ENCODE measurements around the gene KIF5C.
"Not testable (repeated sequence)": the region's sequence is repeated elsewhere in the genome, so short reads cannot be mapped to it uniquely, and the experiment has no call there.

Gene KIF5C

GRCh38 chr2:148959745-148960144 lies 84.7 kb downstream of the KIF5C start:
- DNase-seq (ENCODE audit: low read depth in 2 of 2, low spot score in 1 of 2), result no peak

- DNase-seq (ENCODE audit: low read depth in 2 of 2, low spot score in 1 of 2), result no peak
These were observed 85.5 kb downstream of the KIF5C start for GRCh38 chr2:148960483-148960882.

DNA sequence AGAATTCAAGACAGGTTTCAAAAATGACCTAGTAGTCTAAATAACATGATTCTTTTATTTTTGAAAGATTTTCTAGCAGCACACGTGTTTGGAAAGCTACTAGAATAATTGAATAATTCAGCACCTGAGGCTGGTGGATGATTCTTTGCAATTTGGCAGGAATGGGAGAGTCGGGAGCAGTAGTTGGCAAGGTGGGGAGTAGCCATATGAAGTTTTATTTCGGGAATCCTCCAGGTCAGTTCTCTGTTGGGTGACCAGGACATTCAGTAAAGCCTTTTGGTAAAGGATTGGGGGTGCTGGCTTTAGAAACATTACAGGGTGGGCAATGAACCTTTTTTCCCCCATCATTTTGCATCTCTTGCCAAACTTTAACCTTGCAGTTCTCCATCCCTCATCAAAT lies 88.4 kb downstream of the KIF5C start:
- DNase-seq (ENCODE audit: low read depth in 2 of 2, low spot score in 1 of 2), result no peak

GRCh38 chr2:148965623-148966437 lies 90.8 kb downstream of the KIF5C start:
- no peak for DNase-seq (ENCODE audit: low read depth in 2 of 2, low spot score in 1 of 2)

GRCh38 chr2:148966438-148966758 lies 91.4 kb downstream of the KIF5C start:
- DNase-seq (ENCODE audit: low read depth in 2 of 2, low spot score in 1 of 2), result no peak

DNA sequence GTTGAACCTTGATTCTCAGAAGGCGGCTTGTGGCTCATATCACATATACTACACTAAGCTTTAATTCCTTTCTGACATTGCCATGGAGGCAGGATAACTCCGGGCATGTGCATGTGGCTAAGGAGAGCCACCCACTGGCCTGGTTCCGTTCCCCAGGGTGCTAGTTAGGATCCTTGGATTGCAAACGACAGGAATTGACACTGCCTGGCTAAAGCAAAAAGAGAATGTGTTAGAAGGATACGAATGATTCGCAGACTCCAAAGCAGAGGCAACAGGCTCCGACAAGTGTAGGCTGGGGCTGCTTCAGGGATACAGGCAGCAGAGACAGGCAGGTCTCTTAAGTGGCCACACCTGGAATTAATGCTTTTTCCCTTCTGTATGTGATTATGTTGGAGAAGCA lies 92.0 kb downstream of the KIF5C start:
- no peak for DNase-seq (ENCODE audit: low read depth in 2 of 2, low spot score in 1 of 2)

DNA sequence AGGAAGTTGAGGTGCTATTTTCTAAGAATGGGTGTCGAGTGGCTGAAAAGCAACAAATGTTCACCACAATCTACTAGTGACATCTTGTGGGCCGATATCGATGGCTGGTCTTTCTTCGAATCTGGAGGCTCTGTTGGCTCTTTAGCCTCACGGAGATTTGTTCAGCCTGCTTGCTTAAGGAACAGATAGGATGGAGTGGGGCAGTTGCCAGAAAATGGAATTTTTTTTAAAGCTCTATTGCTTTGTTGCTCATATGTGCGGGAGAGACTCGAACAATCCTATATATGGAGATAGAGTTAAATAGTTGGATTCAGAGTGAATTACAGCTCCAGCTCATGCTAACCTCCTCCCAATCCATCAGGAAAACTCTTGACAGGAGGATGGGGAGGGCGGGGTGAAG lies 92.6 kb downstream of the KIF5C start:
- no peak for DNase-seq (ENCODE audit: low read depth in 2 of 2, low spot score in 1 of 2)

- DNase-seq (ENCODE audit: low read depth in 2 of 2, low spot score in 1 of 2), result no peak
These were observed 93.3 kb downstream of the KIF5C start for GRCh38 chr2:148968301-148968700.

DNA sequence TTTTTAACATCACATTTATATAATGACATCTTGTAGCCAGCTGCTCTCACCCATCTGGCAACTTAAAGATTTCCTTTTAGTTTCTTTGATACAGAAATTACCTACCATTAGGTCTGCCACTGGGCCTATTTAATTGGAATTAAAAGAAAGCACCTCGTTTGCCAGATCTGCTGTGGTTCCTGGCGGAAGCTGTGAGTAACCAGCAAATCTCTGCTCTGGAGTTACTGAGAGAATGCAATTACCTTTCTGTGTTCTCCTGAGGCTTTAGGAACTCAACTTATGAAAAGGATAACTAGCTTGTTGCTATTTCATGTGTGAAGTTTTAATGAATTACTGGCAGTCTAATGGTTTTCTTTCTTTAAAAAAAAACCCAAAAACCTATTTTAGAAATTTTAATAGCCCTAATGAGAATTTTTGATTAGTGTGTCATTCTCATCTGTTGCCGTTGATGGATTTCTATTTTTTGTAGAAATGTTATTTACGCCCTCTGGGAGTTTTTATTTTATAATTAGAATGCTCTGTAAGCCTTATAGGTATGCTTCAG lies 93.8 kb downstream of the KIF5C start:
- DNase-seq (ENCODE audit: low read depth in 2 of 2, low spot score in 1 of 2), result no peak

DNA sequence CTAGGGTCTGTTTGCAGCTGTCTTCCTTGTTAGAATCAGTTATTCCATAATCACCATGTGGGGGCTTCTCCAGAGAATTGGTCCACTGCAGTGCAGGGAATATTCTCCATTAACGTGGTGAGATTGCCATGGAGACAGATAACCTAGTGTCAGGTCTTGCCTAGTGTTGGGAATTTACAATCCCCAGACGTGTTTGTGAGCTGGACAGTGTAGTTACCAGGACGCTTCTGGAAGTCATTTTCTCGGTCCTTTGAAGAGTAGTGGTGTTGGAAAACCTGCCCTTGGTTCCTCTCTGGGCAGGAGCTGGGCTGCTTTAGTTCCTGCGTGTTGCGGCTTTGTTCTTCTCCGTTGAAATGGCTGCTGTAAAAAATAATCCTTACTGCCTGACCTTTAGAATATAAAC lies 94.6 kb downstream of the KIF5C start:
- DNase-seq (ENCODE audit: low read depth in 2 of 2, low spot score in 1 of 2), result no peak

- DNase-seq (ENCODE audit: low read depth in 2 of 2, low spot score in 1 of 2), result no peak
These were observed 95.4 kb downstream of the KIF5C start for GRCh38 chr2:148970385-148970784.

DNA sequence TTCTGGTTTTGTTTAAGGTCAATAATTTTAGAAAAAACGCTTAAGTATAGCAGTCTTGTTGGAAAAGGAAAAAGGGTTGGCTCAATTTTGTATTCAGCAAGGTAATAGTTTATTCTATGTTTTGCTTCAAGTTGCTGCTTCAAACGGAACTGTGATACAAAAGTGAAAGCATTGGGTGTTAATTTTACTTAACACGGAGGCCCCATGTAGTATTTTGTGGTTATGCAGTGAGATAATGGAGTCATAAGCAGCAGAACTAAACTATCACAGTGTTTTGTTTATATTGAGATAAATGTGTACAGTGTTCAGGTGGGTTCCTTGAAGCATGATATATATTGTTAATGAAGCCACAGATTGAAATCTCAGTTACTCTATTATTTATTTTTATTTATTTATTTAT lies 96.5 kb downstream of the KIF5C start:
- no peak for DNase-seq (ENCODE audit: low read depth in 2 of 2, low spot score in 1 of 2)

GRCh38 chr2:148974095-148974494 lies 99.1 kb downstream of the KIF5C start:
- no peak for DNase-seq (ENCODE audit: low read depth in 2 of 2, low spot score in 1 of 2)

DNA sequence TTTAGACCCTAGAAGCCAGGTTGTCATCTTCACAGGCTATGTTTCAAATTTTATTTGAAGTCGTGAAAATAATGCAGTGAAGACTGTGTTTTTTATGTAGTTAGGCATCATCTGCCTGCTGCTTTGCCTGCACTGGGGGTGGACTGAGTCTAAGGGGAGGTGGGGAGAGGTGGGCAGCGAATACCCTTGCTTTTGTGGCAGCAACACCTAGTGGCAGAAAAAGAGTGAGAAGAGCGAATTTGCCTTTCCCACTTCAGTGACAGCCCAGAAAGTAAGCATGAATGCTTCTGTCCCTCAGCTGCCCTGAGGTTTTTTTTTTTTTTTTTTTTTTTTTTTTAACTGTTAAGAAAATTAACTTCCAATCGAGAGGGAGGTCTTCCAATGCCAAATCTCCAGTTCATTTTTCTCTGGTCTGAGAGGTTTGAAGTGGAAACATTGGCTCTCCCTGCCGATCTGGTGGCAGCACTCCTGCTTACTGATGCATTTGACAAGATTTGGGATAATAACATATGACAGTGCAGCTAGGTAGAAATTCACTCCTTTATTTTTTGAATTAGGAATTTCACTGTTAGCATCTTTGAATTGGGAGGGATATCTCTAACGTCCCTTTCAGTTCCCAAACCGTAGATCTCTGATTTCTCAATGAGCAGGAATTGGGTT lies 103.1 kb downstream of the KIF5C start:
- DNase-seq (ENCODE audit: low read depth in 2 of 2, low spot score in 1 of 2), result no peak

- DNase-seq (ENCODE audit: low read depth in 2 of 2, low spot score in 1 of 2), result no peak
These were observed 103.7 kb downstream of the KIF5C start for GRCh38 chr2:148978706-148979105.

- DNase-seq (ENCODE audit: low read depth in 2 of 2, low spot score in 1 of 2), result no peak
These were observed 104.3 kb downstream of the KIF5C start for GRCh38 chr2:148979164-148979918.

DNA sequence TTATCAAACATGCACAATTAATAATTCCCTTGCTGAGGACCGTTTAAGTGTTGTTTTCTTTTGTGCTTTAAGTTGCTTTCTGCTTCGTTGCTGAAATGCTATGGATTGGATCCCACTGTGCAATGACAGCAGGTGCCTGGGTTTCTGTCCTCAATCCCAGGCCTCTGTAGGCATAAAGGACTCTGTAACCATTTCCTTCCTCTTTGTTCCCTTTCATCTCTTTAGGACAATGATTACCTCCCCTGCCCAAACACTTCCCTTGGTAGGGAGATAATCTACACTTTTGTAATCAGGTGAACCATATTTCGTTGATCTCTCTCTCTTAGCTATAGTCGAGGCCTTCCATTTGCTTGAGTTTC lies 104.9 kb downstream of the KIF5C start:
- DNase-seq (ENCODE audit: low read depth in 2 of 2, low spot score in 1 of 2), result no peak

GRCh38 chr2:148980496-148980895 lies 105.5 kb downstream of the KIF5C start:
- not testable (repeated sequence) for DNase-seq (ENCODE audit: low read depth in 2 of 2, low spot score in 1 of 2)

GRCh38 chr2:148981324-148981723 lies 106.3 kb downstream of the KIF5C start:
- no peak for DNase-seq (ENCODE audit: low read depth in 2 of 2, low spot score in 1 of 2)

- no peak for DNase-seq (ENCODE audit: low read depth in 2 of 2, low spot score in 1 of 2)
These were observed 106.8 kb downstream of the KIF5C start for GRCh38 chr2:148981781-148982180.

DNA sequence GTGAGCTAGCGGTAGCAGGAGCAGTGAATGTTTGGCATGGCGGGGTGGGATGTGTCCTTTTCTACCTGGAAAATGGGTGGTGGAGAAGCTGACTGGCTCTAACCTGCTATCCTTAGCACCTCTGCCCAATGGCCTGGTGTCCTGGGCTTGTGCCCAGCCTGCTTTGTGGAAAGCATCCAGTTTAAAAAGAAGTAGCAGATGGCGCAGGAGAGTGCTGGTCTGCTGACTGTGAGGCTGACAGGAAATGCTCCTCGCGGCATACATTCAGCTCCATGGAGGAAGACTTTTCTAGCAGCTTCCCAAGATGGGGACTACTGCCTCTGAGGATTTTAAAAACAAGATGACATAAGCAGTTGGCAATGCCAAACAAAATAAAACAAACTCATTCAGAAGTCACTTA lies 107.3 kb downstream of the KIF5C start:
- DNase-seq (ENCODE audit: low read depth in 2 of 2, low spot score in 1 of 2), result no peak

DNA sequence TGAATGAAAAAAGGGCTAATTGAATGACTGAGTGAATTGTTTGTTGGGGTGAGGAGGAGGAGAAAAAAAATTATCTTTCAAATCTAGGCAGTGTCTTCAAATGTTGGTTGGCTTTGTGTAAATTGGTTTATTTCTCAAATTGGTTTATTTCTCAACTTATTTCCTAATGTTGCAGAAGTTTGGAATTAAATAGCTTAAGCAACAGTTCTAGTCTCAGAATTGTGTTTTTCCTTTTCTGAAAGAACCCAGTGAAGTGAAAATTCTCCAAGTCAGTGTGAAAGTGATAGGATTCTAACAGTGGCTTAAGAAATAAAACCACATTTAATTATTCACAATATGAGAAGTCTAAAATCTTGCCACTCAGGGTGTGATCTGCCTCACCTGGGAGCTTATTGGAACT lies 108.9 kb downstream of the KIF5C start:
- DNase-seq (ENCODE audit: low read depth in 2 of 2, low spot score in 1 of 2), result no peak
